Neural progenitor cell (in vitro differentiated cells): ENCODE data around the gene PLAAT4.

Experiments
- EZH2phosphoT487 ChIP-seq: fragments of 200-600 bp; sonication (generic); IDR thresholded peaks from 2 replicates; pipeline ENCODE4 v1.6.1; 2017; ENCODE audit warnings: antibody characterized with exemption
- TF ChIP-seq, protein P1 (sequence below): fragments of 200-600 bp; sonication (generic); IDR thresholded peaks from 2 replicates; pipeline ENCODE4 v1.5.1; 2017; ENCODE audit warnings: antibody characterized with exemption, mild to moderate bottlenecking

DNA sequence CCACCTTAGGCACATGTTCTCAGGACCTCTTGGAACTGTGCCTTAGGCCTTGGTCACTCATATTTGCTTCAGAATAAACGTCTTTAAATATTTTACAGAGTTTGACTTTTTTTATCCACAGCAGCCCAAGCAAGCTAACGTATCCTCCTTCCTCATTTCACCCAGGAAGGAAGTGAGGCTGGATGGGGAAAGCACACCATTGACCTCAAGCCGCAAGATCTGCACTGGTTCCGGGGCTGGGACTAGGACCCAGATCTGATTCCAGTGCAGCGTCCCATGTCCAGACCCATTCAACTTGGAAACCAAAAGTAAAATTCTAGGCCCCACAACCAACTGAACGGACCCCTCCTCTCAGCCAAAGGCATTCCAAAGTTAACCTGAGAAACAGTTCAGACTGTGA, 33.1 kb upstream of the PLAAT4 start:
- TF ChIP-seq, protein P1, sequence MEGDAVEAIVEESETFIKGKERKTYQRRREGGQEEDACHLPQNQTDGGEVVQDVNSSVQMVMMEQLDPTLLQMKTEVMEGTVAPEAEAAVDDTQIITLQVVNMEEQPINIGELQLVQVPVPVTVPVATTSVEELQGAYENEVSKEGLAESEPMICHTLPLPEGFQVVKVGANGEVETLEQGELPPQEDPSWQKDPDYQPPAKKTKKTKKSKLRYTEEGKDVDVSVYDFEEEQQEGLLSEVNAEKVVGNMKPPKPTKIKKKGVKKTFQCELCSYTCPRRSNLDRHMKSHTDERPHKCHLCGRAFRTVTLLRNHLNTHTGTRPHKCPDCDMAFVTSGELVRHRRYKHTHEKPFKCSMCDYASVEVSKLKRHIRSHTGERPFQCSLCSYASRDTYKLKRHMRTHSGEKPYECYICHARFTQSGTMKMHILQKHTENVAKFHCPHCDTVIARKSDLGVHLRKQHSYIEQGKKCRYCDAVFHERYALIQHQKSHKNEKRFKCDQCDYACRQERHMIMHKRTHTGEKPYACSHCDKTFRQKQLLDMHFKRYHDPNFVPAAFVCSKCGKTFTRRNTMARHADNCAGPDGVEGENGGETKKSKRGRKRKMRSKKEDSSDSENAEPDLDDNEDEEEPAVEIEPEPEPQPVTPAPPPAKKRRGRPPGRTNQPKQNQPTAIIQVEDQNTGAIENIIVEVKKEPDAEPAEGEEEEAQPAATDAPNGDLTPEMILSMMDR: no peak
- no peak for TF ChIP-seq EZH2phosphoT487
